Smooth muscle cell (in vitro differentiated cells): ENCODE measurements around the gene ZMYND11. TPM values are rescaled to one million over a fixed set of nuclear protein-coding genes. Genes with fewer than 3 reads are reported as not detected.

Source experiments
- DNase-seq: peaks from one replicate; lab custom pipeline; 2025; ENCODE audit not compliant: unreplicated experiment; lab: John Stamatoyannopoulos, UW
- H2AFZ ChIP-seq: fragments of 200-600 bp; sonication (generic); 2 replicates; pipeline ENCODE4 v1.6.0; 2016; ENCODE audit warnings: antibody characterized with exemption, low read depth, mild to moderate bottlenecking
- H3F3A ChIP-seq: fragments of 200-600 bp; sonication (generic); 2 replicates; pipeline ENCODE4 v1.6.0; 2017; ENCODE audit warnings: antibody characterized with exemption, low read depth
- H3K27ac ChIP-seq: fragments of 200-600 bp; sonication (generic); 2 replicates; pipeline ENCODE4 v1.5.1; 2016; ENCODE audit warnings: low read depth, mild to moderate bottlenecking
- H3K27me3 ChIP-seq: fragments of 200-600 bp; sonication (generic); 2 replicates; pipeline ENCODE4 v1.6.1; 2016; ENCODE audit warnings: low read depth, mild to moderate bottlenecking
- H3K36me3 ChIP-seq: fragments of 200-600 bp; sonication (generic); 2 replicates; pipeline ENCODE4 v1.5.1; 2016; ENCODE audit warnings: low read depth
- H3K4me1 ChIP-seq: fragments of 200-600 bp; sonication (generic); 2 replicates; pipeline ENCODE4 v1.5.1; 2016; ENCODE audit warnings: low read depth
- H3K4me2 ChIP-seq: fragments of 200-600 bp; sonication (generic); 2 replicates; pipeline ENCODE4 v1.6.0; 2016; ENCODE audit warnings: mild to moderate bottlenecking
- H3K4me3 ChIP-seq: fragments of 200-600 bp; sonication (generic); 2 replicates; pipeline ENCODE4 v1.5.1; 2016; ENCODE audit warnings: mild to moderate bottlenecking
- H3K79me2 ChIP-seq: fragments of 200-600 bp; sonication (generic); 2 replicates; pipeline ENCODE4 v1.6.0; 2016; ENCODE audit warnings: low read depth, mild to moderate bottlenecking
- H3K9ac ChIP-seq: fragments of 200-600 bp; sonication (generic); 2 replicates; pipeline ENCODE4 v1.6.0; 2016; ENCODE audit warnings: low read depth
- H3K9me3 ChIP-seq: fragments of 200-600 bp; sonication (generic); replicated peaks from 2 replicates; pipeline ENCODE4 v1.5.1; 2016; ENCODE audit warnings: low read depth
- H4K20me1 ChIP-seq: fragments of 200-600 bp; sonication (generic); 2 replicates; pipeline ENCODE4 v1.6.0; 2016; ENCODE audit warnings: low read depth
- WGBS: methylation state at CpG from one replicate; pipeline ENCODE4 v1.1.7; 2016; ENCODE audit warnings: low lambda C conversion rate; 5-methylcytosine and 5-hydroxymethylcytosine counted together
- polyA plus RNA-seq: library from polyadenylated mRNA; unstranded; fragments of >200 nt; fragmentation: Nextera tagmentation; extraction: Ambion mirVana; gene quantifications from 2 replicates; pipeline ENCODE4 v1.2.1, GENCODE V29; 2016
- total RNA-seq: library from RNA; depleted of rRNA; stranded (reverse); fragments of >200 nt; gene quantifications from 2 replicates; pipeline ENCODE4 v1.2.3, GENCODE V29; 2014
- TF ChIP-seq, protein P1 (sequence below): fragments of 200-600 bp; sonication (generic); IDR thresholded peaks from 2 replicates; pipeline ENCODE4 v1.5.1; 2017; ENCODE audit warnings: borderline replicate concordance, mild to moderate bottlenecking, antibody characterized with exemption; ENCODE audit not compliant: insufficient read depth, poor library complexity, severe bottlenecking

The ZMYND11 gene
- total and polyA plus RNA-seq, 2 experiments from 2014 or later = 33.7 to 66.3 TPM

- no peak for DNase-seq
- Histone ChIP-seq H2AFZ (no peak overlapping the region), H3K4me2 (no peak overlapping the region), H3K9ac (no peak overlapping the region), H3K27me3 (no peaks in the 10 kb centered on the region), H3F3A (no peaks in the 10 kb centered on the region), H4K20me1 (no peaks in the 10 kb centered on the region), H3K4me3 (no peak overlapping the region), H3K27ac (no peak overlapping the region), H3K36me3 (peaks cover 22% of the 10 kb centered on the region), H3K79me2 (no peaks in the 10 kb centered on the region), H3K9me3 (no peaks in the 10 kb centered on the region), H3K4me1 (no peaks in the 10 kb centered on the region)
- TF ChIP-seq, protein P1, sequence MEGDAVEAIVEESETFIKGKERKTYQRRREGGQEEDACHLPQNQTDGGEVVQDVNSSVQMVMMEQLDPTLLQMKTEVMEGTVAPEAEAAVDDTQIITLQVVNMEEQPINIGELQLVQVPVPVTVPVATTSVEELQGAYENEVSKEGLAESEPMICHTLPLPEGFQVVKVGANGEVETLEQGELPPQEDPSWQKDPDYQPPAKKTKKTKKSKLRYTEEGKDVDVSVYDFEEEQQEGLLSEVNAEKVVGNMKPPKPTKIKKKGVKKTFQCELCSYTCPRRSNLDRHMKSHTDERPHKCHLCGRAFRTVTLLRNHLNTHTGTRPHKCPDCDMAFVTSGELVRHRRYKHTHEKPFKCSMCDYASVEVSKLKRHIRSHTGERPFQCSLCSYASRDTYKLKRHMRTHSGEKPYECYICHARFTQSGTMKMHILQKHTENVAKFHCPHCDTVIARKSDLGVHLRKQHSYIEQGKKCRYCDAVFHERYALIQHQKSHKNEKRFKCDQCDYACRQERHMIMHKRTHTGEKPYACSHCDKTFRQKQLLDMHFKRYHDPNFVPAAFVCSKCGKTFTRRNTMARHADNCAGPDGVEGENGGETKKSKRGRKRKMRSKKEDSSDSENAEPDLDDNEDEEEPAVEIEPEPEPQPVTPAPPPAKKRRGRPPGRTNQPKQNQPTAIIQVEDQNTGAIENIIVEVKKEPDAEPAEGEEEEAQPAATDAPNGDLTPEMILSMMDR = no peak
- 80% methylated on average over 7 of the region's 7 CpGs for WGBS
Measured at GRCh38 chr10:244227-244626, 109.0 kb downstream of the ZMYND11 start.

- Histone ChIP-seq H3K4me3 (no peak overlapping the region), H3K9me3 (no peaks in the 10 kb centered on the region), H3K4me1 (no peaks in the 10 kb centered on the region), H3F3A (no peaks in the 10 kb centered on the region), H2AFZ (no peak overlapping the region), H3K36me3 (peaks cover 18% of the 10 kb centered on the region), H4K20me1 (no peaks in the 10 kb centered on the region), H3K9ac (no peak overlapping the region), H3K27ac (no peak overlapping the region), H3K79me2 (no peaks in the 10 kb centered on the region), H3K27me3 (no peaks in the 10 kb centered on the region), H3K4me2 (no peak overlapping the region)
- no peak for DNase-seq
- WGBS = 95% methylated on average over 9 of the region's 9 CpGs
- TF ChIP-seq, protein P1 = no peak
Measured at GRCh38 chr10:246431-246830, 111.2 kb downstream of the ZMYND11 start.

DNA sequence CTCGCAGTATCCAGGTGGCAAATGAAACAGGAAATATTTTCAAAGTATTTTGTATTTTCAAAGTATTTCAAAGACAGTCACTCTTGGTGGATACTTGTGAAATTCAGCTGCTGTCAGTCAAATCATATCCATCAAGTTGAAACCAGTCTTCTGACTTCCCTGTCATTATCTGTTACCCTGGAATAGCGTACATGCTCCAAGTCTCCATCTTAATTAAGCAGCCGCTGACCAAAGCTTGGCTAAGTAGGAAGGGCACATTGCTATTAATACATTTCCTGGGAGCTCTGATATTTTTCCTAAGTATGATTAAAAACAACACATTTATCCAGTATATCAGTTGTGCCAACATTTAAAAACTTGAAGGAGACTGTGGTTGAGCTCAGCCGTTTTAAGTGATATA, 112.2 kb downstream of the ZMYND11 start:
- 96% methylated on average over 4 of the region's 4 CpGs for WGBS

GRCh38 chr10:248307-248706, 113.1 kb downstream of the ZMYND11 start:
- H2AFZ ChIP-seq = no peak overlapping the region
- no peaks in the 10 kb centered on the region for H3K9me3 ChIP-seq
- no peak overlapping the region for H3K9ac ChIP-seq
- no peak overlapping the region for H3K4me2 ChIP-seq
- TF ChIP-seq, protein P1 = no peak
- no peaks in the 10 kb centered on the region for H3K27me3 ChIP-seq
- H3K36me3 ChIP-seq = peaks cover 17% of the 10 kb centered on the region
- no peaks in the 10 kb centered on the region for H3K4me1 ChIP-seq
- WGBS = 85% methylated on average over 15 of the region's 15 CpGs
- H3K79me2 ChIP-seq = no peaks in the 10 kb centered on the region
- H3K4me3 ChIP-seq = no peak overlapping the region
- DNase-seq = no peak
- peak overlapping the region; percentile 45 for H3K27ac ChIP-seq
- H3F3A ChIP-seq = no peaks in the 10 kb centered on the region
- no peaks in the 10 kb centered on the region for H4K20me1 ChIP-seq

More for the DNA sequence above, 112.2 kb downstream of the ZMYND11 start:
- H3K27me3 ChIP-seq = no peaks in the 10 kb centered on the region
- no peaks in the 10 kb centered on the region for H3K4me1 ChIP-seq
- no peaks in the 10 kb centered on the region for H3F3A ChIP-seq
- H3K9ac ChIP-seq = no peak overlapping the region
- H3K4me3 ChIP-seq = no peak overlapping the region
- peaks cover 19% of the 10 kb centered on the region for H3K36me3 ChIP-seq
- TF ChIP-seq, protein P1 = no peak
- no peak overlapping the region for H3K27ac ChIP-seq
- H3K9me3 ChIP-seq = no peaks in the 10 kb centered on the region
- no peak overlapping the region for H3K4me2 ChIP-seq
- H3K79me2 ChIP-seq = no peaks in the 10 kb centered on the region
- no peaks in the 10 kb centered on the region for H4K20me1 ChIP-seq
- no peak overlapping the region for H2AFZ ChIP-seq
- DNase-seq = no peak
